NK-92 (cell line): ENCODE data around the gene PSEN1.

Experiments
- DNase-seq: peaks from one replicate; lab custom pipeline; 2025; ENCODE audit not compliant: unreplicated experiment; lab: John Stamatoyannopoulos, UW

PSEN1 gene

DNA sequence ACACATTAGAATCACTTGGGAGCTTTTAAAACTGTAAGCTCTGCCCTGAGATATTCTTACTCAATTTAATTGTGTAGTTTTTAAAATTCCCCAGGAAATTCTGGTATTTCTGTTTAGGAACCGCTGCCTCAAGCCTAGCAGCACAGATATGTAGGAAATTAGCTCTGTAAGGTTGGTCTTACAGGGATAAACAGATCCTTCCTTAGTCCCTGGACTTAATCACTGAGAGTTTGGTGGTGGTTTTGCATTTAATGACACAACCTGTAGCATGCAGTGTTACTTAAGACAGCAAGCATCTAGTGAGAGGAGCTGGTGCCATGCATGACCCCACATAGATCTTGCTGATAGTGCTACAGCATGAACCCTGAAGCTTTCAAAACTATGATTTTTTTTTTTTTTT, 81.1 kb downstream of the PSEN1 start:
- no peak for DNase-seq

DNA sequence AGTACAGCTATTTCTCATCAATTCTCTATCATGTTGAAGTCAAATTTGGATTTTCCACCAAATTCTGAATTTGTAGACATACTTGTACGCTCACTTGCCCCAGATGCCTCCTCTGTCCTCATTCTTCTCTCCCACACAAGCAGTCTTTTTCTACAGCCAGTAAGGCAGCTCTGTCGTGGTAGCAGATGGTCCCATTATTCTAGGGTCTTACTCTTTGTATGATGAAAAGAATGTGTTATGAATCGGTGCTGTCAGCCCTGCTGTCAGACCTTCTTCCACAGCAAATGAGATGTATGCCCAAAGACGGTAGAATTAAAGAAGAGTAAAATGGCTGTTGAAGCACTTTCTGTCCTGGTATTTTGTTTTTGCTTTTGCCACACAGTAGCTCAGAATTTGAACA, 83.8 kb downstream of the PSEN1 start:
- DNase-seq, result no peak

DNA sequence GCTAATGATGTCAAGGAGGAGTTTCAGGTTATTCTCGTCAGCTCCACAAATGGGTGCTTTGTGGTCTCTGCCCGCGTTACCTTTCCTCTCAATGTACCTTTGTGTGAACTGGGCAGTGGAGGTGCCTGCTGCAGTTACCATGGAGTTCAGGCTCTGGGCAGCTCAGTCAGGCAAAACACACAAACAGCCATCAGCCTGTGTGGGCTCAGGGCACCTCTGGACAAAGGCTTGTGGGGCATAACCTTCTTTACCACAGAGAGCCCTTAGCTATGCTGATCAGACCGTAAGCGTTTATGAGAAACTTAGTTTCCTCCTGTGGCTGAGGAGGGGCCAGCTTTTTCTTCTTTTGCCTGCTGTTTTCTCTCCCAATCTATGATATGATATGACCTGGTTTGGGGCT, 84.3 kb downstream of the PSEN1 start:
- no peak for DNase-seq

DNA sequence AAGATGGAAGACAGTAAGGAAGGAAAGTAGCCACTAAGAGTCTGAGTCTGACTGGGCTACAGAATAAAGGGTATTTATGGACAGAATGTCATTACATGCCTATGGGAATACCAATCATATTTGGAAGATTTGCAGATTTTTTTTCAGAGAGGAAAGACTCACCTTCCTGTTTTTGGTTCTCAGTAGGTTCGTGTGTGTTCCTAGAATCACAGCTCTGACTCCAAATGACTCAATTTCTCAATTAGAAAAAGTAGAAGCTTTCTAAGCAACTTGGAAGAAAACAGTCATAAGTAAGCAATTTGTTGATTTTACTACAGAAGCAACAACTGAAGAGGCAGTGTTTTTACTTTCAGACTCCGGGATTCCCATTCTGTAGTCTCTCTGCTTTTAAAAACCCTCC, 85.6 kb downstream of the PSEN1 start:
- no peak for DNase-seq

DNA sequence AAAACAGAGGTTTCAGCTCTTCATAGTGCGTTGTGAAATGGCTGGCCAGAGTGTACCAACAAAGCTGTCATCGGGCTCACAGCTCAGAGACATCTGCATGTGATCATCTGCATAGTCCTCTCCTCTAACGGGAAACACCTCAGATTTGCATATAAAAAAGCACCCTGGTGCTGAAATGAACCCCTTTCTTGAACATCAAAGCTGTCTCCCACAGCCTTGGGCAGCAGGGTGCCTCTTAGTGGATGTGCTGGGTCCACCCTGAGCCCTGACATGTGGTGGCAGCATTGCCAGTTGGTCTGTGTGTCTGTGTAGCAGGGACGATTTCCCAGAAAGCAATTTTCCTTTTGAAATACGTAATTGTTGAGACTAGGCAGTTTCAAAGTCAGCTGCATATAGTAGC, 86.7 kb downstream of the PSEN1 start:
- no peak for DNase-seq

DNA sequence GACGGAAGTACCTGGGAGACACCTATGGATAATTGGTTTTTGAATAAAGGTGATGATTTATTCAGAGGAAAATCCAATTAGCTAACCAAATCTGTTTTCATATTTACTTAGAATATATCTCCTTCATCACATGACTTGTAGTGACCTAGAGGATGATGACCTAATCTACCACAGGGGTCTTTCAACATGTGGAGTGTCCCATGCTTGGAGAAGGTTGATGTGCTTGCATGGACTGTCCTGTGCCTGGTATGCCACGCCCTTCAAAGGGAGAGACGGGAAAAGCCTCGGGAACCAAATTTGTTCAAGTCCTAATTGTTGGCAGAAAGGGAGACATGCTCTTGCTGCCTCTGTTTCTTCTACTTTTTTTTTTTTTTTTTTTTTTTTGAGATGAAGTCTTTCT, 89.2 kb downstream of the PSEN1 start:
- no peak for DNase-seq

DNA sequence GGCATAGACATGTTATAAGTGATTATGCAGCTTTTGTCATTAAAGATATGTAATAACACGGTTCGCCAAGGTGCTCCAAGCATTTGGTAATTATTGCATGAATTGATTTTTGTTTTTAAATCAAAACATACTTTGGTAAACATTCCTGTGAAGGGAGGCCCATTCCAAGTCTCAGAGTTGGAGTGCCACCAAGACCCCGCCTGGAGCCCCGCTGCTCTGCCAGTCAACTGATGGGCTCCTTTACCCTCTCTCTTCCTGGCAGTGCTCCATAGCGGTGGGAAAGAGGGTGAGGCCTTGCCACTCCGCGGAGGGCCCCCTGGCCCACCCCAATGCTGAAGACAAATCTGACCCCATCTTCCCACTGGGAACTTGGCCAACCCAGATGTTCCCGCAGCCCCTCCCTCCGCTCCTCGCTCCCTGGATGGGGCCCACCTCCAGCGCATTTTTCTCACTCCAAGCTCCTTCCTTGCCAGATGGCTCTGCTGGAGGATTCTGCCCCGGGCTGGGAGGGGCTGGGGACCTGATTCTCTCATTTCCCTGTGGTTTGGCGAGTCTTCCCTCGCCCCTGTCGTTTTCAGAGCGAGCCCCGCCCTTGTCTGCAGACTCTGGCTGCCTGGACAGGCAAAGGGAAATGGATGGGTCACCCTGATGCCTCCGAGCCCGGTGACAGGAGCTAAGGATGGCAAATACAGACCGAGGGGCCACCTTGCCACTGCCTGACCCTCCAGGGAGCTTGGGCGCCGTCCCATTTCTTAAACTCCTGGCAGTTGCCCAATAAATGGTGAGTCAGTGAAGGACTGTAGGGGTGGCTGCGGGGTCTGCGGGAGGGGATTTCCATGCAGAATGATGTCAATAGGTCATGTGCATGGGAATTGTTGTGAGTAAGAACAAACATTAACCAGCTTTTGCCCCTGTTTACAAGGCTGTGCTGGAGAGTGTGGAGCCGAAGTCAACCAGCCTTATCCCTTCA, 91.8 kb downstream of the PSEN1 start:
- no peak for DNase-seq

DNA sequence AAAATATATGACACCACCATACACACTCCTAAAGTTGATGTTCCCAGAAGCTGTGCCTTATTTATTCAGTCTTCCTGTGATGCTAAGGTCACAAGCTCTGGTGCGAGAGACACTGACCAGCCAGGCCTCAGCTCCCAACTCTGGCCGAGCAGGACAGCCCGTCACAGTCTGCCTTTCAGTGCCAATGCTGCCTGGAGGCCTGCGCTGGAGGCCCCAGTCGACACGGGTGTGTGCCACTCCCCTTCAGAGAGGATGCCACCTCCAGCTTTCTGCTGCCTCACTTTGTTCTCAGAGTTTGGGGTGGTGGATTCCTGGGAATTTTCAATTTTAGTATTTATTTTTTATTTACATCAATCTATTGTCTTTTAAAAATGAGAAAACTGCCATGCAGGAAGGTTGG, 93.7 kb downstream of the PSEN1 start:
- no peak for DNase-seq

DNA sequence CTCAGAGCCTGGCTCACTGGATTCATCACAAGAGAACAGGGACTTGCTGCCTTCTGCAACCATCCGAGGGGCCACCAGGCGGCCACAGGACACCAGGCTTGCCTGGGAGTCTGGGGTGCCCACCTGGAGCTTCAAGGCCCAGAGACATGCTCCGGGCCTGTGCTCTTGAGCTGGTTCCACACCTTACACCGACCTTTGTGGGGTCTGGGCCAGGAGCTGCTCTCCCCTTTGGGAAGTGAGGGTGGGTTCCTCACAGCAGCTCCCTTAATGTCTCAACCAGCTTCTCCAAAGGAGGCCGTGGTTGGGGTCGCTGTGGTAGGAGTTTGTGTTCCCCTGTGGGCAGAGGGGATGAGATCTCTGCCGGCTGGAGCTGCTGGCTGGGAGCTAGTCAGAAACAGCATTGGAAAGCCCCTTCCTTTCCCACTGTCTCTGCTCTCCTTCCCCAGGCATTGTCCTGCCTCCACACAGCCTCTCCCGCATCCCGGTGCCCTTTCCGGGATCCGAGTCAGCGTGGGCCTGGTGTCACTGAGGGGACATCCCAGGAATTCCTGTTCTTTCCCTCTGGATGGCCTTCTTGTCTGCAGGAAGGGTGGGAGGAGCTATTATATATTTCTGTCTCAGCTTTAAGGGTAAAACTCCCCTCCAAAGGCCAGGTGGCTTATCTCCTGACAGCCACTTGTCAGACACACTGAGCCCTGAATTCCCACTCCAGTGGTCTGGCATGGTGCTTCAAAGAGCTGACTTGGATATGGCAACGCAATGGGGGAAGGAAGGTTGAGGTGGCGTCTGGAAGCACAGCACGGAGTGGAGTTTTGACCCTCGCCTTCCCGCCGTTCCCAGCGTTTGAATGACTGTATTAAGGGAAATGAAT, 95.9 kb downstream of the PSEN1 start:
- DNase-seq, result no peak

DNA sequence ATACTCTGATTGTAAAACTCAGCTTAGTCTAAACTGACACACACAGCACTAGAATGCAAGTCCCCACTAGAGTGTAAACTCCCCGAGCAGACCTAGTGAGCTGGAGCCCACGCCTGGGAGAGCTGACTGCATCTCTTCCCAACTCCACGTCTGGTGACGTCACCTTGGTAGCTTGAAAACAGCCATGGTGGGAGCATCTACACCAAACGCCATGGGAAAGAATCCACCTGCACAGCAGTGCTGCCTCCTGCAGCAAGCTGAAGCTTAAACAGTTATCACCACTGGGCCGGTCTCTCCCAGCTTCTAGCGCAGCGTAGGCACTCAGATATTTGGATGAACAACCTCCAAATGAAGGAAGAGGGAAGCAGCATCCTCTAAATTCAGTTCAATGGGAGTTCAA, 96.7 kb downstream of the PSEN1 start:
- DNase-seq, result no peak

DNA sequence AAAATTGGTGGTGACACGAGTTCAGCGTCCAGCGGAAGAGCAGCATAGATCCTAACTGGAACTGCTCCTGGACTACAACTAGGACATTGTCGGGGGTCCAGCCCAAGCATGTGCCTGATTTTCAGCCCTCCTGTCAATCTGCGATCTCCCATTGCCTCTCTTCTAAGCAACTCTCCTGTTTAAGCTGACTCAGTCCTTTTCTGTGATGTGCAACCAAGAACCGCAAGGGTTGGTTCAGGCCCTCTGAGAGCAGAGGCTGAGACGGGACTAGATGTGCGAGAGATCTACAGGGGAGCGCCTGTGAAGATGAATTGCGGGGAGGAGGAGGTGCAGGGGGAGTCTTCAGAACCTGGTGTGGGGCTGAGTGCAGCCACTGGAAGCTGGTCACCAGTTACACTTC, 97.3 kb downstream of the PSEN1 start:
- DNase-seq, result no peak

DNA sequence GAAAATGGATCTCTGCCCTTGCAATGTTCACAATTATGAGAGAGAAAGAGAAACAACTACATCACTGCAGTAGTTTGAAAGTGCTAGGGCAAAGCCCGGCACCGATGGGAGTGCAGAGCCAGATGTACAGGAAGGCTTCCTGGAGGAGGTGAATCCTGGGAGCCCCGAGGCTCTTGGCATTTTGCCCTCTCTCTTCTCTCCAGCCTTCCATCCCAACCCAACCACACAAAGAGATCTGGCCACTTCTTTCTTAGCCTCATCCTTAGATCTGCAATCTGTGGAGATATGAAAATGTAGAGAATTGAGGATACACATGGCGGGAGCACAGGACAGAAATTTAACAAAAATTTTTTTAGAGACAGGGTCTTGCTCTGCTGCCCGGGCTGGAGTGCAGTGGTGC, 97.7 kb downstream of the PSEN1 start:
- DNase-seq, result no peak

DNA sequence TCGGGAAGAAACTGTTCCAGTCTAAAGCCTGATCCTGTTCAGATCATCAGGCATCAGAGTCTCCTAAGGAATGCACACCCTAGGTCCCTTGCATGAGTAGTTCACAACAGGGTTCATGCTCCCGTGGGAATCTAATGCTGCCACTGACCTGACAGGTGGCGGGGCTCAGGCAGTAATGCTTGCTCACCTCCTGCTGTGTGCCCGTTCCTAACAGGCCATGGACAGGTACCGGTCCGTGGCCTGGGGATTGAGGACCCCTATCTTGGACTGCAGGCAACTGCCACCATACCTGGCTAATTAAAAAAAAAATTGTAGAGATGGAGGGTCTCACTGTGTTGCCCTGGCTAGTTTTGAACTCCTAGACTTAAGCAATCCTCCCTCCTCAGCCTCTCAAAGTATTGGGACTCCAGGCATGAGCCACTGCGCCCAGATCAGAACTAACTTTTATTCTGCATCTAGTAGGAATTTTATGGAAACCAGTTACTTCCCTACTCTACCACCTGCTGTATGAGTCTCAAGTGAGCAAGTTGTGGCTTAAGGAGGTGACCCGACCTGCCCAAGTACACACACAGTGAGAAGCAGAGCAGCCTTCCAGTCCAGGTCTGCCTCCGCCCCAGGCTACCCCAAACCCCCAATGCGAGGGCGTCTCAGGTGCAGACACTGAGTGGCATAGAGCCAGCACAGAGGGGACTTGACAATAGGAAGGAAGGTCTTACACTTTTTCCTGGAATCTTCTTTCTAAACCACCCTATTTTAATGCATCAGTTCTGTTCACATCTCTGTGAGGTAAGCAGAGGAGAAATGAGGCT, 98.5 kb downstream of the PSEN1 start:
- DNase-seq, result no peak

DNA sequence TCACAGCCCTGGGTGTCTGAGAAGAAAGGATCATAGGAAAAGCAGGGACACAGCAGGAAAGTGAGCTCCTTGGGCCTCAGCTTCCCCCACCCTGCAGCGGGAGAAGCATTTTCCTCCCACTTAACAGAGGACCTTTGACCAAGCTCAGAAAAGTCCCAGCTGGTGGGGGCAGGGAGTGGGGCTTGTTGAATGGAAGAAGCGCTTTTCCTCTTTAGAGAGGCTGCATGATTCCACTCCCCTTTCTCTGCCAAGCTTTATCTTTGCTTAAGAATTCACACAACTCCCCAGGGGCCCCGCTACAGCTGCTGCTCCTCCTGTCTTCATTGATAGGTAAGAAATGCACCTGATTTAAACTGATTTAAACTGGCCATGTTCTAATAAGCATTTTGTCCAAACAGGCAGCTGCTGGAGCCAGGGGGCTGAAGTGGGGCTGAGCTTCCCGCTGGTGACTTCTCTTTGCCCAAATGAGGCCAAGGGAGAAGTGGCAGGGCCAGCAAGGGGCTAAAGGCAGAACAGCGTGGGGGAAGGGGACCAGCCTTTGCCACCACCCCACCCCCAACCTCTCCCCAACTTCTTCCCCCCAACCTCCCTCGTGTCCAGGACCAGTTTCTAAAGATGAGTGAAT, 99.3 kb downstream of the PSEN1 start:
- DNase-seq, result no peak

DNA sequence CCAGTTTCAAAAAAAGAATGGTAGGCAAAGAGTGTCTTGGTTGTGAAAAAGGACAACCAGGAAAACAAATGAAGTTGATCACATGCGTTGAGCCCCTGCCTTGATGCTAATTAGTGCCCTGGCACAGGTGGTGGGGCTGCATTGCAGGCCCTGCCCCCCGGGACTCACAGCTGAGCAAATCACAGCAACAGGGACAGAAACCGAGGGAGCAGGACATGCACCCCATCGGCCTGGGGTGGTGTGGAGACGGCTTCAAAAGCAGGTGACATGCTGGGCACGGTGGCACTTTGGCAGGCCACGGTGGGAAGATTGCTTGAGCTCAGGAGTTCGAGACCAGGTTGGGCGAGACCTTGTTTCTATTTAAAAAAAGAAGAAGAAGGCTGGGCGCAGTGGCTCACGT, 99.8 kb downstream of the PSEN1 start:
- DNase-seq, result no peak

DNA sequence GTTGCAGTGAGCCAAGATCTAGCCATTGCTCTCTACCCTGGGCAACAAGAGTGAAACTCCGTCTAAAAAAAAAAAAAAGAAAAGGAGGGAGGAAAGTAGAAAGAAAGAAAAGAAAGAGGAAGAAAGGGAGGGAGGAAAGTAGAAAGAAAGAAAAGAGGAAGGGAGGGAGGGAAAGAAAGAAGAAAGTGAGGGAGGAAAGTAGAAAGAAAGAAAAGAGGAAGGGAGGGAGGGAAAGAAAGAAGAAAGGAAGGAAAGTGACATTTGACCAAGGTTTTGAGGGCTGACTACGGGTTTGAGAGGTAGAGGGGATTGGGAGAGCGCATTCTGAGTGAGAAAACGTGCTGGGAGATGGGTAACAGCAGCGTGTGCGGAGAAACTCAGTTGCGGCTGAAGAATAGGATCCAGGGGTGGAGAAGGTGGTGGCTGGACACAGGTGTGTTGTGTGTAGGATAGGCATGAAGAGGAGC, 100.5 kb downstream of the PSEN1 start:
- DNase-seq, result no peak

DNA sequence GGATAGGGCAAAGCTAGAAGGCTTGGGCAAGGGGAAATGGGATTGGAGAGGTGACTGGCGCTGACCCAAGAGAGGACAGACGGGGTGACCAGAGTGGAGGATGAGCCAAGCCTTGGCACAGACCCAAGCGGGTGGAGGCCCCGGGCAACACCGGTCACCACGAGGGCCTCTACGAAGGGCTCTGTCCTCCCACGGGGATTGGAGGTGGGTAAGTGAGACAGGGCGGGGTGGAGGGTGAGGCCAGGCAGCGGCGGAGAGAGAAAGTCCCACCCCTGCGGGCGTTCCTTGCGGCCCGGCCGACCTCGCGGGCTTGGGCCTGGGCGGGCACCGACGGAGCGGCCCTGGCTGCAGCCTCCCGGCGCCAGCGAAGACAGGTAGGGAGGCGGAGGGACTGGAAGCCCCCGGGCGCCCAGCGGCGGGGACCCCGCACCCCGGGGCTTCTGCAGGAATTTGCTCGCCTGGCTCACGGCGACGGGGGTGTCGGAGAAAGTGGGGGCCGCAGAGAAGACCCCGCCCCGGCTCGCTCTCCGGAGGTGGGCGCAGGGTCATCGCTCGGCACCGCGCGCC, 101.0 kb downstream of the PSEN1 start, which contains the start of gene PAPLN:
PAPLN (plus strand) TSS at position 288 of the 567 bp plus-strand sequence. CDS start 2,273 bp downstream, outside the sequence.
- DNase-seq, result no peak

DNA sequence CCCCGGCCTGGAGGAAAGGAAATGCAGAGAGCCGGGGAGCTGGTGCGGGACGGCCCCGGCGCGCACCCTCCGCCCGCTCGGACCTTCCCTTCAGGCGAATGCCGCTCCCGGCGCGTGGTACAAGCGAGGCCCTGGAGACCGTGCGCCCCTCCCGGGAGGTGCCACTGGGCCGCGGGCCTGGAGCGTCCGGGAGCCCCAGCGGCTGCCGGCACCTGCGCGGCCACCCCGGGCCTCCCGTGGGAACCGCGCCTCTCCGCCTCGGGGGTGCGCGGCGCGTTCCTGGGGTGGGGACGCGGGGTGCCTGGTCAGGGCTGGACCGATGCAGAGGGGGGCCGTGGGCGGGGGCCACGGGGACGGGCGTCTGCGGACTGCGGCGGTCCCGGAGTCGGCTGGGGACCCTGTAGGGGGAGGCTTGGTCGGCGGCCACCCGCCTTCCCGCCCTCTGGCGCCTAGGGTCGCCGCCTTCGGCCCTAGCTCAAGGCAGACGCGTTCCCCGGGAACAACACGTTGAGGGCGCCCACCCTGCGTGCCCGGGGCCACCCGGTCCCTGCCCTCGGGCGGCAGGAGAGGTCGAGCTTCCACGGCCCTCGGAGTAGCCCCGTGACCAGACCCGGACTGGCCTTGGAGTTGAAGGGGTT, 101.6 kb downstream of the PSEN1 start:
- no peak for DNase-seq

DNA sequence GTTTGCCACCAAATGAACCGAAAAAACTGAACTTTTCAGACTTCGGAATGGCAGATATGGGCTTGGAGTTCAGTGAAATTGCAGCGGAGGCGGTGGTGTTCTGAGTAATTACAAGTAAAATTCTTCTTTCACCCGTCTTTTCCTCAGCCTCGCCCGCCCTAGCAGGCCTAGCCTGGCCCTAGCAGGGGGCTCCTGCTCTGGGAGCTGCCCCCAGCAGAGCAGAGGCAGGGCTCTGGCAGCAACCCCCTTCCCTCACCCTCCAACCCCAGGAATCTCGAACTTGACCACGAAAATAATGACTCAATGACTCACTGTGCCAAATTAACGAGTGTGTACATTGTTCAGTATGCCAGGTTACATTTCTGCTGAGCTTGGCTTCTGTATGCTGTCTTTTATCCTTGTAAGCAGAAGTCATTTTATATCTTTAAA, 102.1 kb downstream of the PSEN1 start:
- no peak for DNase-seq

DNA sequence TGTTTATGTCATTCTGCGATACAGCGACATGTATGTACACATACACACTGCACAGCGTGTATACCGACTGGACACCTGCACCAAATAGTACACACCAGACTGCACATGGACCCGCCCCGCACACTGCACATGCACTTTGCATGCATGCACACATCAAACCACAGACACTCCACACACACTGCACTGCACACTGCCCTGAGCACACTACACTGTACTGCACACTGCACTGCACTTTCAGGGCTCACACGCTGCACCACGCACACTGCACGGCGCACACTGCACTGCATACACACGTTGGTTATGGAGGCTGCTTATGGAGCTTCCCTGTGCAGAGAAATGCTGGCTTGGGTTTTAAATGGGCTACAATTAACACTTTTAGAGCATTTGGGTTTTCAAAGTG, 102.6 kb downstream of the PSEN1 start:
- no peak for DNase-seq
